Endothelial cell (in vitro differentiated cells): ENCODE measurements around the gene DIRAS1. TPM values are rescaled to one million over a fixed set of nuclear protein-coding genes. Genes with fewer than 3 reads are reported as not detected.

ENCODE experiments used
- DNase-seq: peaks from one replicate; pipeline ENCODE4 v3.0.0; 2021; ENCODE audit warnings: low spot score
- H3K27ac Mint-ChIP-seq: one replicate; pipeline ENCODE4 v1.8.0; 2021; ENCODE audit warnings: mixed read lengths, inconsistent platforms; ENCODE audit not compliant: unreplicated experiment
- H3K27me3 Mint-ChIP-seq: one replicate; pipeline ENCODE4 v1.8.0; 2021; ENCODE audit warnings: mild to moderate bottlenecking, moderate library complexity, mixed read lengths, inconsistent platforms; ENCODE audit not compliant: unreplicated experiment
- H3K36me3 Mint-ChIP-seq: one replicate; pipeline ENCODE4 v1.8.0; 2021; ENCODE audit warnings: mild to moderate bottlenecking, low read depth, mixed read lengths, inconsistent platforms; ENCODE audit not compliant: unreplicated experiment
- H3K4me1 Mint-ChIP-seq: one replicate; pipeline ENCODE4 v1.8.0; 2021; ENCODE audit warnings: mild to moderate bottlenecking, mixed read lengths, inconsistent platforms; ENCODE audit not compliant: unreplicated experiment
- H3K4me3 Mint-ChIP-seq: one replicate; pipeline ENCODE4 v1.8.0; 2021; ENCODE audit warnings: mild to moderate bottlenecking, mixed read lengths, inconsistent platforms; ENCODE audit not compliant: unreplicated experiment
- H3K9me3 Mint-ChIP-seq: one replicate; pipeline ENCODE4 v1.8.0; 2021; ENCODE audit warnings: mixed read lengths, inconsistent platforms; ENCODE audit not compliant: unreplicated experiment
- CTCF ChIP-seq: fragments of 200-600 bp; sonication (generic); IDR thresholded peaks from one replicate; pipeline ENCODE4 v1.5.0; 2021; ENCODE audit warnings: antibody characterized with exemption; ENCODE audit not compliant: unreplicated experiment
- total RNA-seq: library from RNA; stranded (reverse); fragmentation: NEBNext Ultra II Directional; extraction: Animal tissue kit (Norgen Biotek cat#: 25700); gene quantifications from one replicate; pipeline ENCODE4 v1.2.1, GENCODE V29; 2021; ENCODE audit not compliant: unreplicated experiment

The DIRAS1 gene
- total RNA-seq, 1 donor from 2014 or later, result 0.82 TPM

GRCh38 chr19:2735374-2735773 is 14.2 kb upstream of the DIRAS1 start:
- Mint-ChIP-seq H3K9me3 (no peaks in the 10 kb centered on the region), H3K27me3 (peaks cover 2% of the 10 kb centered on the region), H3K27ac (no peak overlapping the region), H3K4me1 (peaks cover 4% of the 10 kb centered on the region), H3K4me3 (peak overlapping the region; percentile 42), H3K36me3 (peaks cover 30% of the 10 kb centered on the region)
- DNase-seq, result no peak
- TF ChIP-seq CTCF, result no peak

GRCh38 chr19:2734589-2735288 is 13.6 kb upstream of the DIRAS1 start:
- Mint-ChIP-seq H3K27me3 (peaks cover 2% of the 10 kb centered on the region), H3K4me3 (peak overlapping the region; percentile 47), H3K27ac (no peak overlapping the region), H3K4me1 (peaks cover 4% of the 10 kb centered on the region), H3K9me3 (no peaks in the 10 kb centered on the region), H3K36me3 (peaks cover 30% of the 10 kb centered on the region)
- TF ChIP-seq CTCF, result no peak
- no peak for DNase-seq

- Mint-ChIP-seq H3K9me3 (no peaks in the 10 kb centered on the region), H3K36me3 (peaks cover 30% of the 10 kb centered on the region), H3K4me1 (peaks cover 1% of the 10 kb centered on the region), H3K27ac (no peak overlapping the region), H3K27me3 (peaks cover 2% of the 10 kb centered on the region), H3K4me3 (peak overlapping the region; percentile 47)
- no peak for TF ChIP-seq CTCF
- no peak for DNase-seq
These were observed 12.9 kb upstream of the DIRAS1 start for GRCh38 chr19:2733930-2734588.

- no peak for TF ChIP-seq CTCF
- Mint-ChIP-seq H3K4me3 (no peak overlapping the region), H3K36me3 (peaks cover 30% of the 10 kb centered on the region), H3K4me1 (no peaks in the 10 kb centered on the region), H3K27me3 (peaks cover 2% of the 10 kb centered on the region), H3K9me3 (no peaks in the 10 kb centered on the region), H3K27ac (no peak overlapping the region)
- no peak for DNase-seq
These were observed 11.7 kb upstream of the DIRAS1 start for GRCh38 chr19:2732883-2733282.

GRCh38 chr19:2732157-2732725 is 11.1 kb upstream of the DIRAS1 start:
- Mint-ChIP-seq H3K36me3 (peaks cover 27% of the 10 kb centered on the region), H3K27ac (no peak overlapping the region), H3K4me3 (no peak overlapping the region), H3K27me3 (peaks cover 2% of the 10 kb centered on the region), H3K4me1 (no peaks in the 10 kb centered on the region), H3K9me3 (no peaks in the 10 kb centered on the region)
- no peak for TF ChIP-seq CTCF
- no peak for DNase-seq
